ENCODE data around the gene KCNJ15.
"Not testable (repeated sequence)": the region's sequence is repeated elsewhere in the genome, so short reads cannot be mapped to it uniquely, and the experiment has no call there.

KCNJ15 gene

GRCh38 chr21:38256599-38257302 is at the start of gene KCNJ15:
KCNJ15 (plus strand) TSS chr21:38256991; CDS start chr21:38299262, 42,271 bp downstream.
- no peak for DNase-seq

GRCh38 chr21:38208118-38208517 is 48.7 kb upstream of the KCNJ15 start:
- no peak for DNase-seq

DNA sequence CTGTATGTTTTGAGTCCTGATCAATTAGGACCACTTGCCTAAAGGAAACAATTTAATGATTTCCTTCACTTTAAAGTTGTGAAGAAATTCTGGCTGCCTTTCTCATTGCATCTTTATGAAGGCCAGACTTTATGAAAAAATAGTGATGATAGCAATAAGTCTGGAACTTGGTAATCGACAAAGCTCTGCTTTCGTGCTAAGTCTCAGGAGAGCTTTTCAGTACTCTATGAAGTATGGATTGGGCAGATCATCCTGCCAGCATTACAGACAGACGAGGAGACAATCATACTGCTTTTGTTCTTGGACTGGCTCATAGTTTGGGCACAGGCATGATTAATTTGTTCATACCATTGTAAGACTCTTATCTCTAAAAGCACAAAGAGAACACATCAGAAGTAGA is 45.5 kb upstream of the KCNJ15 start:
- DNase-seq, result no peak

- DNase-seq, result no peak
Measured at GRCh38 chr21:38212706-38213105, 44.1 kb upstream of the KCNJ15 start.

DNA sequence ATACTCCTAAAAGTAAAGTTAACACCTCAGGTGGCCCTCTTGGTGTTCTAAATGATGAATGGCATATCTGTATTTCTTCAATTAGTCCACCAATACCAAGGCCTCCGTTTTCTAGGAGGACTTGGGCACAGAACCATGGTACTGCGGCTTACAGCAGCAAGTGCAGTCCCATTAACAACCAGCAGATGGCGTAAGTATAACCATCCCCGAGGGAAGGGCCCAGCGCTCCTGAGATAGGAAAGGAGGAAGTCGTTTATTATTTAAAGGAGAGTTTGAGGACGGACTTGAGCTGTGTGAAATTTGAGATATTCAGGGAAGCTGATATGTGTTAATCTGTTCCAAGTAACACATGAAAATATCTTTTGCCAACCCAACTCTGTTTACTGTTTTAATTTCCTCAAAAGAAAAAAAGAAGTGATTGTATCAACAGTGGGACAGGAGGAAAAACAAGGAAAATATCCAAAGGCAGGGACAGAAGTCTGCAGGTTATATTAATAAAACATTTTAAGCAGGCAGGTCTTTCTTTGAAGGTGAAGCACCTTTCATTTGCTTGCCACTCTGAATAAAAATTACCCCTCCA is 37.7 kb upstream of the KCNJ15 start:
- DNase-seq, result peak; percentile 65

- DNase-seq, result no peak
Measured at GRCh38 chr21:38220270-38220737, 36.5 kb upstream of the KCNJ15 start.

GRCh38 chr21:38221594-38221993 is 35.2 kb upstream of the KCNJ15 start:
- DNase-seq, result no peak

DNA sequence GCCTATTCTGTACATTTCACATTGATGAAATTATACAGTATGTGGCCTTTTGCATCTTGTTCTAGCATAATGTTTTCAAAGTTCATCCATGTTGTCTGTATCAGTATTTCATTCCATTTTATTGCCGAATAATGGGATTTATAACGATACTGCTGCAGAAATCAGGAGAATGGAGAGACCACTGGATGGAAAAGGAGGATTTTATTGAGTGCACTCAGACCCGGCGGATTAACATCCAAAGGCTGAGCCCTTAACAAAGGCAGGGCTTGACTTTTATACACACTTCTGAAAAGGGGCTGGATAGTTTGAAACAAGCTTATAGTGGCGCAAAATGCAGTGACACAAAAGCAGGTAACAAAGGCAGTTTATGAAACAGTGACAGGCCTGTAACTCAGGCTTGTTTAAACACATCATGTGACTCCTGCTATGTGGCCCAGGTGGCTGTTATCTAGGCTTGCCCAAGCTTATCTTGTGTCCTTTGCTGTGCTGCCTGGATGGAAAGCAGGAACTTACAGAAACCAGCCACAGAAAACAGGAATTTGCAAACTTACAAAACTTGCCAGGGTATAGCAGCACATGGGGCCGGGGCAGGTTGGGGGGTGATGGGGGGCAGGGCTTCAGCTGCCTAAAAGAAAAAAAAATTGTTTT is 32.8 kb upstream of the KCNJ15 start:
- no peak for DNase-seq

GRCh38 chr21:38227401-38227800 is 29.4 kb upstream of the KCNJ15 start:
- no peak for DNase-seq

GRCh38 chr21:38228115-38228514 is 28.7 kb upstream of the KCNJ15 start:
- no peak for DNase-seq

GRCh38 chr21:38228537-38228936 is 28.3 kb upstream of the KCNJ15 start:
- DNase-seq, result no peak

- no peak for DNase-seq
Measured at GRCh38 chr21:38229260-38229877, 27.4 kb upstream of the KCNJ15 start.

DNA sequence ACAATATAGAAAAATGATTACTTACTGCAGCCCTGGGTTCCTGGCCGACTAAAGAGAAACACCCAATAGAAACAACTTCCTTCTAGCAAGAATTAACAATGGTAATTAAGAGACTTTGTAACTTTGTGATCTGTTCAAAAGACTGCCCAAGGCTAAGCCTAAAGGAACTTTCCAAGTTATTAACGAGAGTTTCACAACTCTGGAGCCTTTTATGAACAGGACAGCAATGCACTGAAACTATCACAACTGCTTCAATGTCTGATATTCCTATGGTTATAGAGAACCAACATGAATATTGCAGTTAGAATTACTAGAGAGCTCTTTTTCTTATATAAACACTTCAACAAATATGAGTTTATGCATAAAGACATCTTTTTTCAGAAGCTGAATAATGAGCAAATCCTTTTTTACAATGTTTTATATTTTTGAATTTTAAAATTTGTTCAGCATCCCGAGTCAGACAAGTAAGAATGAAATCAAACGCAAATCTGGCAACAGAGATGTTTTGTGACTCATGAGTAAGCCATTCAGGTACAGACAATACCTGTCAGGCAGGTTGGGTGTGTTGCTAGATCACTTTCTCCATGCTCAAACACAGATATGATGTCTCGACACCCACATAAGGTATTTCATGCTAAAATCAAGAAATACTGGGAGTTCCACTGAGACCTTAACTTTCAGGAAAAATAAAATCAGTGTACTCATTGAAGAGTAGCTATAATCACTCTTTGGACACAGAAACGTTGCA is 22.2 kb upstream of the KCNJ15 start:
- DNase-seq, result no peak

DNA sequence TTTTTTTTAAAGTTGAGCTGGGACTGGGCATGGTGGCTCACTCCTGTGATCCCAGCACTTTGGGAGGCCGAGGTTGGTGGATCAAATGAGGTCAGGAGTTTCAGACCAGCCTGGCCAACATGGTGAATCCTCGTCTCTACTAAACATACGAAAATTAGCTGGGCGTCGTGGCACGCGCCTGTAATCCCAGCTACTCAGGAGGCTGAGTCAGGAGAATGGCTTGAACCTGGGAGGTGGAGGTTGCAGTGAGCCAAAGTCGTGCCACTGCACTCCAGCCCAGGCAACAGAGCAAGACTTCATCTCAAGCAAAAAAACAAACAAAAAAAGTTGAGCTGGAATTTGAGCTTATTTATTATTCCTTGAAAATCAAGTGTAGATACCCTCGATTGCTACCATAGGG is 21.5 kb upstream of the KCNJ15 start:
- not testable (repeated sequence) for DNase-seq

DNA sequence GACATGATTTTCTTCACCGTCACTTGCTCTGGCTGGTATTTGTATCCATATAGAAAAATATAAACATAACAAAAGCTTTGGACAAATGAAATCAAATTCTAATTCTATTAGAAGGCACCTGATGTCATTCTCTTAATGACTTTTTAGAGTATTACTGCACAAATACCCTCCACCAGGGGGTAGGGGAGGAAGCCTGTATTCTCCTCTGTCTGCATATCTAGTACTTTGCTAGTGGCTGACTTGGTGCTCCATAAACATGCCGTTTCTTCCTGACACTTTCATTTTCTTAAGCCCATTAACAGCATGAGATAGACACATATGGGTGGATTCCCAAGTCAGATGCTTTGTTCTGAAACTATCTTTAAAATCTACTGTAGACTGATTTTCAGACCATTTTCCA is 20.6 kb upstream of the KCNJ15 start:
- no peak for DNase-seq

DNA sequence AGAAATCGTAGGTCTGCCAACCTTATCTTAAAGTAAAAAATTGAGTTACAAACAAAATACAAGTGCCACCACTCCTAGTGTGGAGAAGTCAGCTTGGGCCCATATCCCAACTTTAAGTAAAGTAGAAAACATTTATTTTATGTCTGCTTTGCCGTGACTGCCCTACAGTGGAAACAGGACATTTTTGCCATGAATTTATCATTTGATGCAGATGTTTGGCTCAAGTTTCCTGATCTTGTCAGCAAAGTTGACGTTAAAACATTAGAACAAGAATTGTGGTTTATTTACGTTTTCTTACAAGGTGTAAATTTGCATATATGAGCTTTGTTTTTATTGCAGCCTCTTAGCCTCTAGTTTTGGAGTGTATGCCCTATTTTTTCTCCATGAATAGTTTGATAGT is 17.1 kb upstream of the KCNJ15 start:
- DNase-seq, result no peak

- no peak for DNase-seq
Measured at GRCh38 chr21:38240129-38240528, 16.7 kb upstream of the KCNJ15 start.

DNA sequence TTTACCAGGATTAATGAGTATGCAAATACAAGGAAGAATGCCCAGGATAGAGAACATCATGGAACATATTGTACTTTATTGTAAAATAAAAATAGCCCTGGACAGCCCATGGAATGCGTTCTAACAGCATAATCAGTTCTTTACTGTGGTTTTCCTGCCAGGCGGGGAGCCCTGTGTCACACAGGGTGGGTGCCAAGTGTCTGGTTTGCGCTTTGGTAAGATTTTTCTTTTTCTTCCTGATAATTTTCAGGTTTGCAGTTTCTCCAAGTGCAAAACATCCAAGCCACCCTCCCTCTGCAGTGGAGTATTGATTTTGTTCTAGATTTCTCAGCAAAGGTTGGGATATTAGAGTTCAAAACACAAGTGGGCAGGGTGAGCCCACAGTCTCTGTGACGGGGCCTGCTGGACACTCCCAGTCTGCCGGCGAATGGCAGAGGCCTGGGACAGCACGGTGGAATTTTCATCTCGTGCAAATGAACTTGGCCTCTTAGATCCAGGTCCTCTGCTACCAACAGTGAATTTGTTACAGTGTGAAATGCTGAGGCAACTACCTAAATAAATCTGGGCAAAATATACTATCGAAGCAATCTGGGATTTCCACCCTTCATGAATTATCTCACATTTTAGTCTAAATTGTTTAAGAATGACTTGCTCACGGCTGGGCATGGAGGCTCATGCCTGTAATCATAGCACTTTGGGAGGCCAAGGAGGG is 15.6 kb upstream of the KCNJ15 start:
- DNase-seq, result no peak

DNA sequence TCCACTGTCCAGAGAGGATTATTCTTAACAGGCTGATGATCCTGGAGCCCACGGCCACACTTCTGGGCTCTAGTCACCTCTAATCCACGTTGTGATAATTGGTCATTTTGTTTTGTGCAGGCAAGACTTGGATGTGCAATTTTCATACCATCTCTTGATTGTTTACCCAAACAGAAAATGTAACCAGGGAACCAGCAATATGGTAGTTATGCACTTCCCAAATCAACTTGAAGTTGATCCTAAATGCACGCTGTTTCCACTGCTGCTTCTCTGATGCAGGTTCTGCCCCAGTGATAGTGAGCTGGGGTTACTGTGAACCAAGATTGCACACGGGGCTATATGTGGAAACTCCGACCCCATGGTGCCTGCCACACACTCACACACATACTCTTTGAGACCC is 14.7 kb upstream of the KCNJ15 start:
- no peak for DNase-seq

DNA sequence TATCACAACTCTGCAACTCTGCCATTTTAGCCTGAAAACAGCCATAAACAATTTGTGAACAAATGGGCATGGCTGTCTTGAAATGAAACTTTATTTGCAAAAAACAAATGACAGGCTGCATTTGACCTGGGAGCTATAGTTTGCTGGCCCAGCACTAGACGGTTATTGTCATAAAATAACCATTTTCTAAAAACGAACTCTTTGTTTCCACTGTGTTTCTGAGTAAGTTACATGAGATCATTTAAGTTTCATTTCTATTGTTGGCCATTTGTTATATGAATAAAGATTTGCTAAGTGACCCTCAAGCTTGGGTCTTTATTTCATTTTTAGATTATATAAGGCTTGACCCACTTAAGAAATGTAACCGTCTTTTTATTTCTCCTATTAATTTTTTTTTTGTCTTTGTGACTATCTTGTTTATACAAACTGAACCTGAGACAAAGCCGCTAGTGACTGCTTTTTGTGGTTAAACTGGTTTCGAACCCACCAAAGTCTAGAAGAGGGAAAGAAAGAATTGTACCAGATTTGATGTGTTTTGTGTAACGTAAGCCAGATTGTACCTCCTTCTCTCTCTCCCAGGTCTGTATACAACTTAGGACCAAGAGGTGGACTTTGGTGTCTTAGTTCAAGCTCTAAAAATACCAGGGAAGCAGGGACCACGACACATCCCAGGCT is 12.9 kb upstream of the KCNJ15 start:
- no peak for DNase-seq

DNA sequence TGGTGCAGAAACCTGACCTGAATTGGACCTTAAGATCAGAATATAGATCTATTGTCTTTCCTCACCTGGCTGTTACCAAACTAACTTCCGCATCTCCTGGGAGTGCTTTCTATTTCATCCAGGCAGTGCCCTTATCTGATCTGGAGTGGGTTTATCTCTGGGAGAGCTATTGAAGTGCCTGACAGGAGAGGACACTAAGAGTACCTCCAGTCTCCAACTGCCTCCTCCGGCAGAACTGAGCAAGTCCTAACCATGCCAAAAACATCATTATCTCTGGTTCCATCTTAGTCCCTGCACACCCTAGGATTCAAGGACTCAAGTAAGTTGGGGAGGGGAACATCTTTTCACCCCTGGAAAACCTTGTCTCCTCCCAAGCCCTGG is 12.4 kb upstream of the KCNJ15 start:
- DNase-seq, result no peak

Measured in NCI-H1105 treated with DMSO at 0.1 percent for 48 hours (cell line).